GM23248 (cell line): Measurements from ENCODE around the gene GPHN.

ENCODE experiments used
- EZH2 ChIP-seq: fragments of 200-600 bp; sonication (generic); IDR thresholded peaks from 2 replicates; pipeline ENCODE4 v1.6.1; 2018; ENCODE audit warnings: antibody characterized with exemption, mild to moderate bottlenecking; ENCODE audit not compliant: insufficient read depth, poor library complexity, severe bottlenecking
- EZH2phosphoT487 ChIP-seq: fragments of 200-600 bp; sonication (generic); IDR thresholded peaks from 2 replicates; pipeline ENCODE4 v1.6.1; 2018; ENCODE audit warnings: antibody characterized with exemption, moderate library complexity, mild to moderate bottlenecking, low read depth; ENCODE audit not compliant: insufficient read depth

- no peak for TF ChIP-seq EZH2
- TF ChIP-seq EZH2phosphoT487: no peak
Observed at GRCh38 chr14:67158566-67158965, 650.6 kb downstream of the GPHN start.
